GM19023 (cell line): ENCODE results near the gene MYO9A.
"Not testable (repeated sequence)": the region's sequence is repeated elsewhere in the genome, so short reads cannot be mapped to it uniquely, and the experiment has no call there.

ENCODE experiments used
- ATAC-seq: cut with Tn5 transposase; IDR thresholded peaks from one replicate; pipeline ENCODE4 v1.9.1; 2021; ENCODE audit warnings: mild to moderate bottlenecking, moderate library complexity; ENCODE audit not compliant: unreplicated experiment

MYO9A gene

GRCh38 chr15:72092691-72093090 lies 25.3 kb downstream of the MYO9A start:
- ATAC-seq, result no peak

- no peak for ATAC-seq
Measured at GRCh38 chr15:72092006-72092405, 25.9 kb downstream of the MYO9A start.

GRCh38 chr15:72086920-72087648 lies 30.9 kb downstream of the MYO9A start:
- ATAC-seq, result no peak

GRCh38 chr15:72086010-72086697 lies 31.8 kb downstream of the MYO9A start:
- ATAC-seq, result no peak

- no peak for ATAC-seq
Measured at GRCh38 chr15:72082176-72082575, 35.8 kb downstream of the MYO9A start.

- ATAC-seq, result no peak
Measured at GRCh38 chr15:72078887-72079286, 39.1 kb downstream of the MYO9A start.

- no peak for ATAC-seq
Measured at GRCh38 chr15:72077950-72078349, 40.0 kb downstream of the MYO9A start.

GRCh38 chr15:72074335-72075060 lies 43.5 kb downstream of the MYO9A start:
- no peak for ATAC-seq

GRCh38 chr15:72071448-72071825 lies 46.5 kb downstream of the MYO9A start:
- ATAC-seq, result not testable (repeated sequence)

GRCh38 chr15:72070817-72071447 lies 47.0 kb downstream of the MYO9A start:
- no peak for ATAC-seq

GRCh38 chr15:72068856-72069255 lies 49.1 kb downstream of the MYO9A start:
- no peak for ATAC-seq

- ATAC-seq, result no peak
Measured at GRCh38 chr15:72065801-72066200, 52.1 kb downstream of the MYO9A start.

GRCh38 chr15:72063186-72063585 lies 54.8 kb downstream of the MYO9A start:
- ATAC-seq, result no peak

GRCh38 chr15:72062319-72062718 lies 55.6 kb downstream of the MYO9A start:
- ATAC-seq, result no peak

GRCh38 chr15:72060687-72061250 lies 57.2 kb downstream of the MYO9A start:
- ATAC-seq, result no peak

GRCh38 chr15:72058585-72058984 lies 59.4 kb downstream of the MYO9A start:
- ATAC-seq, result no peak

- no peak for ATAC-seq
Measured at GRCh38 chr15:72057548-72058091, 60.3 kb downstream of the MYO9A start.

GRCh38 chr15:72056217-72056616 lies 61.7 kb downstream of the MYO9A start:
- not testable (repeated sequence) for ATAC-seq

GRCh38 chr15:72053297-72053696 lies 64.7 kb downstream of the MYO9A start:
- ATAC-seq, result not testable (repeated sequence)

- no peak for ATAC-seq
Measured at GRCh38 chr15:72050700-72051099, 67.2 kb downstream of the MYO9A start.

- no peak for ATAC-seq
Measured at GRCh38 chr15:72047020-72047419, 70.9 kb downstream of the MYO9A start.
